H1 (cell line): ENCODE measurements around the gene TDRD6. TPM values are rescaled to one million over a fixed set of nuclear protein-coding genes. Genes with fewer than 3 reads are reported as not detected.

Source experiments
- ASH2L ChIP-seq: fragments of 200-600, 300-600 bp; sonication (generic); IDR thresholded peaks from one replicate; pipeline ENCODE4 v1.7.1; 2017; ENCODE audit warnings: low read length
- CHD7 ChIP-seq: fragments of 300-600 bp; sonication (generic); IDR thresholded peaks from 2 replicates; pipeline ENCODE4 v1.7.1; 2012; ENCODE audit warnings: low read length, moderate library complexity, mild to moderate bottlenecking, inconsistent platforms; ENCODE audit not compliant: insufficient replicate concordance
- EP300 ChIP-seq, 2 experiments: IDR thresholded peaks; 1 replicate in 1 of 2; 2 replicates in 1 of 2; pipeline ENCODE4 v1.6.1; 2011 to 2012; ENCODE audit warnings: low read depth in 2 of 2, low read length in 2 of 2, mild to moderate bottlenecking in 2 of 2, borderline replicate concordance in 1 of 2, inconsistent platforms in 1 of 2, moderate library complexity in 1 of 2
- RFX5 ChIP-seq: IDR thresholded peaks from 2 replicates; pipeline ENCODE4 v1.6.1; 2011; ENCODE audit warnings: low read depth, low read length, improper control_type of control experiment, borderline replicate concordance
- polyA plus RNA-seq, 7 experiments: library from polyadenylated mRNA; depleted of rRNA in 3 of 7; stranded (reverse) in 5 of 7; unstranded in 2 of 7; fragments of >200 nt in 5 of 7; fragments of 200-250 nt in 2 of 7; gene quantifications; 1 replicate in 5 of 7; 2 replicates in 1 of 7; 4 replicates in 1 of 7; pipeline versions ENCODE4 v1.2.1 to v1.2.3, GENCODE V29; 2011 to 2013; ENCODE audit warnings: missing spikeins in 2 of 7, mixed read lengths in 2 of 7
- total RNA-seq: library from RNA; stranded (reverse); fragmentation: NEBNext Ultra II Directional; extraction: Animal tissue kit (Norgen Biotek cat#: 25700); gene quantifications from 2 replicates; pipeline ENCODE4 v1.2.1, GENCODE V29; 2021

TDRD6 gene
- total and polyA plus RNA-seq, 2 of the 8 experiments (the other 6 are each of a cell fraction or from before 2014, with no cell fraction given) = 0.06 to 0.19 TPM

GRCh38 chr6:46638650-46639049 lies 49.0 kb upstream of the TDRD6 start (continued):
- TF ChIP-seq CHD7 (no peak), ASH2L (no peak), EP300 (IDR thresholded peaks at IDR 0.05; ENCODE audit: borderline replicate concordance in 1 of 2, low read depth in 2 of 2, low read length in 2 of 2) (no peak), RFX5 (no peak)
